ENCODE results near the gene RAB8B. TPM values are rescaled to one million over a fixed set of nuclear protein-coding genes. Genes with fewer than 3 reads are reported as not detected.
A peak's percentile ranks its signal among the peaks of the same experiment; 100 is the strongest.

RAB8B gene
- polyA plus RNA-seq, 3 donors: 22.0 to 77.3 (median 58.9) TPM

DNA sequence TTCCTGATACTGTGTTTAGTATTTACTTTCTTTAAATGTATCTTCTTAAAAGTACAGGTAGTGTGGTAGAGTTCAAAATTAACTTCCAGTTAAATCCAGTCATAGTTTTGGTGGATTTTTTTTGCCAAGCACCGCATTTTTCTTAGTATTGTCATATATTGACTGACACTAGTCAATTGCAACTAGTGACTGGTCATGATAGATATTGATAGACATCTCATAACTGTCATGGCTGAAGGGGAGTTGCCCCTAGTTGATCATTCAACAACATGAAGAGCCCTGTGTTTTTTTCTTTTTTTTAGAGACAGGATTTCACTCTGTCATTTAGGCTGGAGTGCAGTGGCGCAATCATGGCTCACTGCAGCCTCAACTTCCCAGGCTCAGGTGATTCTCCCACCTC lies 22.1 kb downstream of the RAB8B start:
- H3K27me3 Mint-ChIP-seq (ENCODE audit: low read depth in 3 of 3): peaks cover 0 to 5% (median 0%) of the 10 kb centered on the region in 3 donors
- Histone ChIP-seq H3K4me1 (ENCODE audit: control insufficient read depth in 1 of 2, insufficient read depth in 2 of 2, low read length in 2 of 2) (peaks cover 38 to 54% of the 10 kb centered on the region in 2 donors), H3K4me3 (replicated peaks in 1 of 3; ENCODE audit: low read depth in 2 of 3, low read length in 3 of 3) (peak overlapping the region in 1 of 3 experiments; percentile 52), H3K79me2 (ENCODE audit: insufficient read depth, low read length) (peaks cover 95% of the 10 kb centered on the region), H2AFZ (ENCODE audit: insufficient read depth, low read depth, low read length, poor library complexity, severe bottlenecking) (no peak overlapping the region), H4K20me1 (ENCODE audit: insufficient read depth, low read length) (peaks cover 69% of the 10 kb centered on the region), H3K27ac (ENCODE audit: low read depth in 1 of 2, low read length in 2 of 2) (peak overlapping the region; percentile 89 to 90), H3K36me3 (replicated peaks in 1 of 2; ENCODE audit: control insufficient read depth in 1 of 2, insufficient read depth in 2 of 2, low read length in 2 of 2) (peaks cover 4 to 21% of the 10 kb centered on the region in 2 donors), H3K27me3 (ENCODE audit: control insufficient read depth in 2 of 2, insufficient read depth in 2 of 2, low read length in 2 of 2) (no peaks in the 10 kb centered on the region), H3K4me2 (replicated peaks; ENCODE audit: extremely low read depth, low read length, poor library complexity, severe bottlenecking) (peak overlapping the region; percentile 63), H3K9ac (ENCODE audit: insufficient read depth, low read length, poor library complexity, severe bottlenecking) (peak overlapping the region; percentile 32), H3K9me3 (replicated peaks in 1 of 2; ENCODE audit: control insufficient read depth in 1 of 2, insufficient read depth in 1 of 2, low read length in 2 of 2) (no peaks in the 10 kb centered on the region)
- DNase-seq: no peak
- WGBS (ENCODE audit: insufficient coverage): no CpG with 5 or more reads among the region's 2 CpGs
- TF ChIP-seq CTCF (IDR thresholded peaks at IDR 0.05): no peak
- intact Hi-C loops (cut with micrococcal nuclease): loop anchor here in 1 of 2 donors (5.0 kb wide), 1 partner anchor 36 kb away; no protein-coding TSS in a partner anchor
- H3K27ac Mint-ChIP-seq: peak overlapping the region; percentile 87 to 97 (median 95)
- no peak overlapping the region for H3K4me3 Mint-ChIP-seq
- H3K36me3 Mint-ChIP-seq: peaks cover 39 to 44% of the 10 kb centered on the region in 2 donors
- H3K4me1 Mint-ChIP-seq: peaks cover 65% of the 10 kb centered on the region
- no peaks in the 10 kb centered on the region for H3K9me3 Mint-ChIP-seq

GRCh38 chr15:63212050-63213004 lies 22.9 kb downstream of the RAB8B start:
- H3K9me3 ChIP-seq (replicated peaks in 1 of 2; ENCODE audit: control insufficient read depth in 1 of 2, insufficient read depth in 1 of 2, low read length in 2 of 2): no peaks in the 10 kb centered on the region
- no peaks in the 10 kb centered on the region for H3K27me3 ChIP-seq (ENCODE audit: control insufficient read depth in 2 of 2, insufficient read depth in 2 of 2, low read length in 2 of 2)
- H3K79me2 ChIP-seq (ENCODE audit: insufficient read depth, low read length): peaks cover 95% of the 10 kb centered on the region
- intact Hi-C loops (cut with micrococcal nuclease): loop anchor here (2.0 to 5.0 kb wide), 2 partner anchors 35 to 36 kb away; no protein-coding TSS in a partner anchor
- peaks cover 4 to 21% of the 10 kb centered on the region in 2 donors for H3K36me3 ChIP-seq (replicated peaks in 1 of 2; ENCODE audit: control insufficient read depth in 1 of 2, insufficient read depth in 2 of 2, low read length in 2 of 2)
- Mint-ChIP-seq H3K27me3 (ENCODE audit: low read depth in 3 of 3) (peaks cover 0 to 2% (median 0%) of the 10 kb centered on the region in 3 donors), H3K36me3 (peaks cover 34 to 38% of the 10 kb centered on the region in 2 donors), H3K9me3 (no peaks in the 10 kb centered on the region), H3K27ac (peak overlapping the region; percentile 87 to 97 (median 95)), H3K4me1 (peaks cover 61% of the 10 kb centered on the region), H3K4me3 (peak overlapping the region; percentile 32 to 70)
- peak overlapping the region; percentile 63 for H3K4me2 ChIP-seq (replicated peaks; ENCODE audit: extremely low read depth, low read length, poor library complexity, severe bottlenecking)
- no peak for TF ChIP-seq CTCF (IDR thresholded peaks at IDR 0.05)
- 100% methylated on average over 3 of the region's 10 CpGs for WGBS (ENCODE audit: insufficient coverage)
- H3K9ac ChIP-seq (ENCODE audit: insufficient read depth, low read length, poor library complexity, severe bottlenecking): peak overlapping the region; percentile 32
- peak overlapping the region; percentile 89 to 90 for H3K27ac ChIP-seq (ENCODE audit: low read depth in 1 of 2, low read length in 2 of 2)
- peaks cover 66% of the 10 kb centered on the region for H4K20me1 ChIP-seq (ENCODE audit: insufficient read depth, low read length)
- no peak overlapping the region for H2AFZ ChIP-seq (ENCODE audit: insufficient read depth, low read depth, low read length, poor library complexity, severe bottlenecking)
- peak overlapping the region in 2 of 3 experiments; percentile 23 to 52 for H3K4me3 ChIP-seq (replicated peaks in 1 of 3; ENCODE audit: low read depth in 2 of 3, low read length in 3 of 3)
- peak; percentile 73 to 91 (median 89) for DNase-seq
- peaks cover 40 to 62% of the 10 kb centered on the region in 2 donors for H3K4me1 ChIP-seq (ENCODE audit: control insufficient read depth in 1 of 2, insufficient read depth in 2 of 2, low read length in 2 of 2)
